ENCODE data around the gene MYLK. TPM values are rescaled to one million over a fixed set of nuclear protein-coding genes. Genes with fewer than 3 reads are reported as not detected.

MYLK gene
- polyA plus RNA-seq, 1 donor (not counting 4 experiments of a cell fraction or from before 2014, with no cell fraction given) = 7.8 TPM

DNA sequence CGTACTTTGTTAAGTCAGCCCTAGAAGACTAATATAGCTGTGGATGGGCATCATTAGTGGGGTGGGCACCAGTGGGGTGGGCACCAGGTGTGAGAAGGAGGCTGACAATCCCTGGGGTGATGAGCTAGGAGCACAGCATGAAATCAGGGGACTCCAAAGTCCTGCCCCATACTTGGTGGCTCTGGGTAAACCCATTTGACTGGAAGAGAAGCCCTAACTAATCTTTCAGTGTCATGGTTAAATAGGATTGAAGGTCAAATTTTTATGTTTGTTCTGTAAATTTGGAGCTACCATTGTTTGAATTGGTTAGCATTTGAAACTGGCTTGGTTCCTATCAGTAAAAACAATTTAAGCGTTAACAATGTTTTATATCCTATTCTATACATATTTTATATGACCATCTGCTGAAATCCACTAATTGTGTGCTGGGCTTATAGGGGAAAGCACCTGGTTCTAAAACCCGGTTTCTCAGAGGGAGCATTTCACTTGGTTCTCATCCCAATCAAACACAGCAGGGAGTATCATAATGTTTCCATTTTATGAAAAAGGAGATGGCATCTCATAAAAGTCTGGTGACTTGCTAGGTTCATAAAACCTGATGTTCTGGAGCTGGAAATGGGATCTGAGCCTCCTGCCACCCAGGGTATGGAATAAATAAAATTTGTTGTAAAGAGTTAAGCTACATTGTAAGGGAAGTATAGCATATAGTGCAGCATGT, 211.5 kb downstream of the MYLK start:
- H3K4me3 ChIP-seq (ENCODE audit: control insufficient read depth in 2 of 3, extremely low read depth in 1 of 3, insufficient read depth in 2 of 3, low read depth in 1 of 3, low read length in 3 of 3) = no peak overlapping the region
- no peaks in the 10 kb centered on the region for H3K79me2 ChIP-seq (ENCODE audit: control insufficient read depth, insufficient read depth, low read length)
- TF ChIP-seq, protein P1, sequence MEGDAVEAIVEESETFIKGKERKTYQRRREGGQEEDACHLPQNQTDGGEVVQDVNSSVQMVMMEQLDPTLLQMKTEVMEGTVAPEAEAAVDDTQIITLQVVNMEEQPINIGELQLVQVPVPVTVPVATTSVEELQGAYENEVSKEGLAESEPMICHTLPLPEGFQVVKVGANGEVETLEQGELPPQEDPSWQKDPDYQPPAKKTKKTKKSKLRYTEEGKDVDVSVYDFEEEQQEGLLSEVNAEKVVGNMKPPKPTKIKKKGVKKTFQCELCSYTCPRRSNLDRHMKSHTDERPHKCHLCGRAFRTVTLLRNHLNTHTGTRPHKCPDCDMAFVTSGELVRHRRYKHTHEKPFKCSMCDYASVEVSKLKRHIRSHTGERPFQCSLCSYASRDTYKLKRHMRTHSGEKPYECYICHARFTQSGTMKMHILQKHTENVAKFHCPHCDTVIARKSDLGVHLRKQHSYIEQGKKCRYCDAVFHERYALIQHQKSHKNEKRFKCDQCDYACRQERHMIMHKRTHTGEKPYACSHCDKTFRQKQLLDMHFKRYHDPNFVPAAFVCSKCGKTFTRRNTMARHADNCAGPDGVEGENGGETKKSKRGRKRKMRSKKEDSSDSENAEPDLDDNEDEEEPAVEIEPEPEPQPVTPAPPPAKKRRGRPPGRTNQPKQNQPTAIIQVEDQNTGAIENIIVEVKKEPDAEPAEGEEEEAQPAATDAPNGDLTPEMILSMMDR (optimal IDR thresholded peaks at IDR 0.05 in 1 of 3, IDR thresholded peaks at IDR 0.05 in 1 of 3, conservative IDR thresholded peaks at IDR 0.05 in 1 of 3; ENCODE audit: extremely low read depth in 1 of 3, insufficient read depth in 2 of 3, low read length in 3 of 3) = no peak
- no peak for TF ChIP-seq EZH2 (IDR thresholded peaks at IDR 0.05; ENCODE audit: low read length)
- no peak overlapping the region for H3K9ac ChIP-seq (ENCODE audit: control insufficient read depth, extremely low read depth, insufficient read depth, low read length)
- H3K27ac ChIP-seq (ENCODE audit: control insufficient read depth, insufficient read depth, low read length) = no peak overlapping the region
- FAIRE-seq (no peak), DNase-seq (ENCODE audit: low read depth, low spot score) (no peak)
- H3K4me2 ChIP-seq (ENCODE audit: control insufficient read depth, extremely low read depth, insufficient read depth, low read depth, low read length) = no peak overlapping the region
- peaks cover 63% of the 10 kb centered on the region for H3K27me3 ChIP-seq (ENCODE audit: control insufficient read depth, extremely low read depth, insufficient read depth, low read length)
- dilution Hi-C loops (cut with MboI; ENCODE audit: extremely low pct_ligation_motif_present, low sequenced_read_pairs) = no loop called here
- H3K9me3 ChIP-seq (ENCODE audit: control insufficient read depth, low read depth, low read length) = no peaks in the 10 kb centered on the region
- H4K20me1 ChIP-seq (ENCODE audit: control insufficient read depth, extremely low read depth, insufficient read depth, low read length) = no peaks in the 10 kb centered on the region
- no peaks in the 10 kb centered on the region for H3K9me1 ChIP-seq (ENCODE audit: control insufficient read depth, extremely low read depth, insufficient read depth, low read length)
- no peak overlapping the region for H2AFZ ChIP-seq (ENCODE audit: control insufficient read depth, low read length)
- H3K4me1 ChIP-seq (ENCODE audit: control insufficient read depth, extremely low read depth, insufficient read depth, low read length) = no peaks in the 10 kb centered on the region
- H3K36me3 ChIP-seq (ENCODE audit: control insufficient read depth in 2 of 2, extremely low read depth in 1 of 2, insufficient read depth in 2 of 2, low read length in 2 of 2) = no peaks in the 10 kb centered on the region

DNA sequence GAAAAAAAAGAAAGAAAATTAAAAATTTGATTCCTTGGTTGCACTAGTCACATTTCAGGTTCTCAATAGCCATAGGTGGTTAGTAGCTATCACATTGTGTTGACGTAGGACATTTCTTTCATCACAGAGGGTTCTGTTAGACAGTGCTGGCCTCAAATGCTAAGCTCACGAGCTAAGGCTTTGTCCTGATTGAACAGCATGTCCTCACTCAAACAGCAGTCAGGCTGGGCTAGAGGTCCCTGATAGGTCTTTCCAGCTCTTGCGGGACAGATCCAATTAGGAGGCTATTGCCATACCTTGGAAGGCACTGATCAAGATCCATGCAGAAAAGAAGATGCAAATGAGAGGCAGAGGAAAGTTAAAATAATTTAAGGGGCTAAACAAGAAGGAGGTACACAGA, 213.4 kb downstream of the MYLK start:
- no peaks in the 10 kb centered on the region for H3K9me3 ChIP-seq (ENCODE audit: control insufficient read depth, low read depth, low read length)
- H3K4me2 ChIP-seq (ENCODE audit: control insufficient read depth, extremely low read depth, insufficient read depth, low read depth, low read length) = no peak overlapping the region
- H3K9ac ChIP-seq (ENCODE audit: control insufficient read depth, extremely low read depth, insufficient read depth, low read length) = no peak overlapping the region
- TF ChIP-seq, protein P1 (optimal IDR thresholded peaks at IDR 0.05 in 1 of 3, IDR thresholded peaks at IDR 0.05 in 1 of 3, conservative IDR thresholded peaks at IDR 0.05 in 1 of 3; ENCODE audit: extremely low read depth in 1 of 3, insufficient read depth in 2 of 3, low read length in 3 of 3) = no peak
- TF ChIP-seq EZH2 (IDR thresholded peaks at IDR 0.05; ENCODE audit: low read length) = no peak
- H3K27me3 ChIP-seq (ENCODE audit: control insufficient read depth, extremely low read depth, insufficient read depth, low read length) = peaks cover 50% of the 10 kb centered on the region
- H3K4me1 ChIP-seq (ENCODE audit: control insufficient read depth, extremely low read depth, insufficient read depth, low read length) = no peaks in the 10 kb centered on the region
- DNase-seq (ENCODE audit: low read depth, low spot score) (no peak), FAIRE-seq (no peak)
- no peaks in the 10 kb centered on the region for H3K79me2 ChIP-seq (ENCODE audit: control insufficient read depth, insufficient read depth, low read length)
- H3K9me1 ChIP-seq (ENCODE audit: control insufficient read depth, extremely low read depth, insufficient read depth, low read length) = no peaks in the 10 kb centered on the region
- H3K27ac ChIP-seq (ENCODE audit: control insufficient read depth, insufficient read depth, low read length) = no peak overlapping the region
- H3K36me3 ChIP-seq (ENCODE audit: control insufficient read depth in 2 of 2, extremely low read depth in 1 of 2, insufficient read depth in 2 of 2, low read length in 2 of 2) = no peaks in the 10 kb centered on the region
- H4K20me1 ChIP-seq (ENCODE audit: control insufficient read depth, extremely low read depth, insufficient read depth, low read length) = no peaks in the 10 kb centered on the region
- dilution Hi-C loops (cut with MboI; ENCODE audit: extremely low pct_ligation_motif_present, low sequenced_read_pairs) = no loop called here
- H3K4me3 ChIP-seq (ENCODE audit: control insufficient read depth in 2 of 3, extremely low read depth in 1 of 3, insufficient read depth in 2 of 3, low read depth in 1 of 3, low read length in 3 of 3) = no peak overlapping the region
- H2AFZ ChIP-seq (ENCODE audit: control insufficient read depth, low read length) = no peak overlapping the region

Data from keratinocyte (primary cell).